Cerebellar cortex (tissue), 1 donor: ENCODE data around the gene EYS.

Experiments
- DNase-seq: peaks from one replicate; pipeline ENCODE4 v3.0.0-alpha.2; 2015; ENCODE audit warnings: low spot score

Gene EYS

DNA sequence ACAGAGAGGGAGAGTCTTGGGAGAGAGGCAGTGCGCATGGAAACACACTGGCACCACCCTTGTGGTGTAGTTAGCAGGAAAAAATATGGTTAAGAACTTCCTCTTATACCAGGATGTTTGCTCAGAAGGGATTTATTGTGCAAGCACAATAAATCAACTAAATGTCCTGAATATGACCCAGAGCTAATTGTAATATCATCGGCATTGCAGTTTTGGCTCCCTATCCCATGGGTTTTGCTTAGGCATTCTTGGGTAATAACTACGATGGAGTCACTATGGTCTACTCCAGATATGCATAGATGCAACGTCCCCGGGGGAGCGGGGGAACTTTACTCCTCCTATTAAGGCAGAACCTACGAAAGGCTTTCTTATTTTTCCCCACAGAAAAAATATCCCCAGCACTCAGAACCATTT, 751.6 kb downstream of the EYS start:
- DNase-seq: no peak

DNA sequence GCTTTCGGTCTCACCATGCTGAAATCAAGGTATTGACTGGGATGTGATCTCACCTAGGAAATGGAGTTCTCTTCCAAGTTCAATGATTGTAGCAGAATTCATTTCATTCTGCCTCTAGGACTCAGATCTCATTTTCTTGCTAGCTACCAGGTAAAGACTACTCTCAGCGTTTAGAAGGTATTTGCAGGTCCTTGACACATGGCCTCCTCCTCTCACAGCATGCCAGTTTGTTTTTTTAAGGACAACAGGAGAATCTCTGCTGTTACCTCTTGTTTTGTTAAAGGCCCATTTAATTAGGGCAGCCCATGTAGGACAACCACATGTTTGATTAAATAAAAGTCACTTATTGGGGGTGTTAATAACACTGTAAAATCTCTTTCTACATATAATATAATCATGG, 757.8 kb downstream of the EYS start:
- no peak for DNase-seq

- no peak for DNase-seq
These were observed 758.8 kb downstream of the EYS start for GRCh38 chr6:64948261-64948660.

DNA sequence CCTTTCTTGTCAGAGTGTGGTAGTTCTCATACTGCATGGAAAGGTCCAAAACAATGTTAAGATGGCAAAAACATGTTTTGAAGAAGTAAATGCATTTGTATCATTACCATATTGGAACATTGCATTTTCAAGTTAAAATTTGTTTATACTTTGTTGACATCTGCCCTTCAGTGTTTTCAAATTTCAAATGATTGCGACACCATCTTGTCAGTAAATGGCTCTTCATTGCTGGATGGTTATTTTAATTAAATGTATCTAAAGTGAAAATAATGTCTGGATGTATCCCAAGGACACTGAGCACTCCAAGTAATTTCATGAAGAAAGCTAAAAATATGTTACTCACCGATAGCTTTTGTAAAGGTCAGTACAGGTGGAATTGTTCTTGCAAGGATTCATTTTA, 761.6 kb downstream of the EYS start:
- DNase-seq: no peak

DNA sequence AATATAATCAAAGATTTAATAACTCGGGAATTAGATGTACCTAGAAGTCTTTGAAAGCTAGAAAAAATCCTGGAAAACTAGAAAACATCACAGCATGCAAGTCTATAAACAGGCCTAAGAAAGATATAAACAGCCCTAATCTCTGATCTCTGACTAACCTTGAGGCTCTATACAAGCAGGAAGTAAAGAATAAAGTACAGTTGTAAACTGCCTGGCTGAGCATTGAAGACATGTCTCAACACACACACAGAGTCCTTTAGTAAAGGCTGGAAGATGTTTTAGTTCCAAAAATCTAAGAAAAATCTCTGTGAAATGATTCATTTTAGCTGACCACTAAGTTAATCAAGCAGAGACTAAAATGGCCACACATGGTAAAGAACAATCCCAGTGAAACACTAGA, 774.5 kb downstream of the EYS start:
- DNase-seq: no peak

DNA sequence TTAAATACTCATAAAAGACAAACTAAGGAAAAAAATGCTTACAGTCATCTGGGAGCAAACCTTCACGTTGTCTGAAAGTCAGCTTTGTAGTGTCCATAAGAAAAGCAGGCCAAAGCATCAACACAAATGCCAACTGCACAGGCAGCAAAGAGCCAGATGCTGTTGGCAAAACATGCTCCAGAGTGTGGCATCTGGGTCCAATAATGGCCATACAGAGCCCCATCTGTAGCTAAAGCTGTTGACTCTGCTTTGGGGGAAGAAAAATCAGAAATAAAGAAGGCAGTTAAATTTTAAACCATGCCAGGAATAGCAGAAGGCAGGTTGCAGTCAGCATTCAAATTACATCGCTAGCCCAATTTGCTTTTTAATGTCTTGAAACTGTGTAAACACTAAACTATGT, 776.3 kb downstream of the EYS start:
- no peak for DNase-seq

DNA sequence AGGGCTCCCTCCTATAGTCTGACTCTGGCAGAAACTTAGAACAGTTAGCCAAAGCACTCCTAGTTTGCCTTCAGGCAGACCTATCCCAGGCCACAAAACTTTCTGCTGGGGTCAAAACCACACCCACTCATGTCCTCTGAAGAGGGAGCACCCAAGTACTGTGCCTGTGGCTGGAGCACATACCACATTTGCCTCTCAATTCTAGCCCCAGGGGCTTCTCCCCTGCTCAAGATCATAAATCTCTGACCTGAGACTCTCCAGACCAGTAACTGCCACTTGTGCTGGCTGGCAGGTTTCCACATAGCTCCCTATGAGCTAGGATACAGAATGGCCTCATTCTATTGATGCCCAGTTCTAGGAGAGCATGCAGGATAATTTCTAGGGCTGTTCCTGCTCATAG, 781.0 kb downstream of the EYS start:
- no peak for DNase-seq

- no peak for DNase-seq
These were observed 786.8 kb downstream of the EYS start for GRCh38 chr6:64920257-64920656.

GRCh38 chr6:64914124-64914523, 792.9 kb downstream of the EYS start:
- no peak for DNase-seq

DNA sequence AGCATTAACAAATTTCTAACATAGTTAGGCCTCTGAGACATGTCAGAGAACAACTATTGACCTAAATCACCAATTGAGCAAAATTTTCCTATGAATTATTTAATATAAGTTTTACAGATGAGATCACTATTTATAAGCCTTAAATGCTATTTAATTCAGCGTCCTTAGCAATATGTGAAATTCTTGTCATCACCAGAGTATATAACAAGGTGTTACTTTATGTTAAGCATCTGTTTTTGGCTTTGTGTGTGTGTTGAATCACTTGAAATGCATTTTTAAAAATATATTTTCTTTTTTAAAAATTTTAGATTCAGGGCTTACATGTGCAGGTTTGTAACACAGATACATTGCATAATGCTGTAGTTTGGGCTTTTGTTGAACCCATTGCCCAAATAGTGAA, 794.1 kb downstream of the EYS start:
- no peak for DNase-seq

- DNase-seq: no peak
These were observed 798.9 kb downstream of the EYS start for GRCh38 chr6:64908104-64908503.

DNA sequence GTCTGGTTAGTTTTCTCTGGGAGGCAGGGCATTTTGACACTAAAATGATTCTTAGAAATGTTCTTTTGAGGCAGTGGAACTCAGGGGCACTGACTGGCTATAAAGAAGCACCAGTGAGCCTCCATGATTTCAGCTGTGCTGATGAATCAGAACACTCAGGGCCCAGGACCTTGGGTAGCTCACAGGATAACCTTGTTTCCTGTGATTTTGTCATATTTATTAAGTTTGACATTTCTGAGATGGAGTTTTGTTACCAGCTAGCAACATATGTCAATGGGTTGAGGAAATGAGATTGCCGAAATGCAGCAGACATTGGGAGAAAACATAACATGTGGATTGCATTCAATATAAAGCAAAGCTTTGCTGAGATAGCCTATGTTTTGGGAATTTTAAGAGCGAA, 802.4 kb downstream of the EYS start:
- DNase-seq: no peak

DNA sequence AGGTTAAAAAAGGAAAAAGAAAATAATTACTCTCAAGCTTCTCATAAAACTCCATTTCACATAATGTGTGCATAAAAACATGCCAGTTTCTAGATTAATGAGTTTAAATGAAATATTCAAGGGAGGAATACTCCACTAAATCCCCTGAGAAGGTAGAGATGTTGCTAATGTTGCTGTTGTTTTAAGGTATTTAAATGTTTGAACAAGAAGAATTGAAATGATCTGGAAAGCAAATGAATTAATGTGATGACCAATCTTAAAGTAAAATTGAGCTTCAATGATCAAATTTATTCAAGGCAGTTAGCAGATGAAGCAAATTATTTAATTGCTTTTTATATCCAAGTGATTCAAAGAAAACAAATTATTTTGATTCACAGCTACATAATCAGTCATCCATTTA, 804.4 kb downstream of the EYS start:
- DNase-seq: no peak

DNA sequence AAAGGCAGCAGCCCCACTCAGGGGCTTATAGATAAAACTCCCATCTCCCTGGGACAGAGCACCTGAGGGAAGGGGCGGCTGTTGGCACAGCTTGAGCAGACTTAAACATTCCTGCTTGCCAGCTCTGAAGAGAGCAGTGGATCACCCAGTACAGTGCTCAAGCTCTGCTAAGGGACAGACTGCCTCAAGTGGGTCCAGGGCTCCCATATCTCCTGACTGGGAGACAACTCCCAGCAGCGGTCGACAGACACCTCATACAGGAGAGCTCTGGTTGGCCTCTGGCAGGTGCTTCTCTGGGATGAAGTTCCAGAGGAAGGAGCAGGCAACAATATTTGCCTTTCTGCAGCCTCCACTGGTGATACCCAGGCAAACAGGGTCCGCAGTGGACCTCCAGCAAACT, 810.1 kb downstream of the EYS start:
- DNase-seq: no peak

GRCh38 chr6:64895945-64896344, 811.1 kb downstream of the EYS start:
- DNase-seq: no peak

GRCh38 chr6:64890609-64891008, 816.4 kb downstream of the EYS start:
- DNase-seq: no peak

DNA sequence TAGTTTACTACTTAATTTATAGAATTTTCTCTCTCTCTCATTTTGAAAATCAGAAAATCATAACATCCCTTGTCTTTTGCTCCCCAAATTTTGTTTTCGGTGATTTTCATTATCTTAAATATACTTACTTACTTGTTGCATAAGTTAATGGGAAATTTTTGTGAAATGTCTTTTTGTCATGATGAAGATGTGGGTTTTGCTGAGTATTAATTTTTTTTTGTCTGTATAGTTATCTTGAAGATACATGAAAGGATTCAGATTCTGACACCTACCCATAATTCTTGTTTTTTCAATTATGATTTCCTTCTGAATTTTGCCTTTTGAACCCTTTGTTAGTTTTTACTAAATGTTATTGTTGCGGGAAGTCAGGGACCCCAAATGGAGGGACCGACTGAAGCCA, 817.9 kb downstream of the EYS start:
- no peak for DNase-seq

DNA sequence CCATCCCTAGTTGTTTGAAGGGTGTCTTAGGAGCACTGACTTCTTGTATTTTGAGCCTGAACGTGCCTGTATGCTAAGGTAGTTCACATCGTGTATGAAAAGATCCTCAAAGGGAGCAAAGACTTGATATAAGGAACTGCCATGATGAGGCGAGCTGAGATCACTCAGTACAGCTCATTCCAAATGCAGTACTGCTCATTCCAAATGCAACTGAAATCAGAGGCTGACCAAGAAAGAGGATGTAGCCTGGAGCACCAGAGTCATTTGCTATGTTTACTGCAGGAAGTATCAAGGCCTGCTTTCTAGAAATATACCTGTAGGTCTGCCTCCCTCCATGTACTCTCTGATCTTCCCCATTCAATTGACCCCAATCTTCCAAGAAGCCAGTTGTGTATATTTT, 832.2 kb downstream of the EYS start:
- DNase-seq: no peak

- no peak for DNase-seq
These were observed 834.4 kb downstream of the EYS start for GRCh38 chr6:64872633-64873032.

- DNase-seq: no peak
These were observed 845.9 kb downstream of the EYS start for GRCh38 chr6:64861039-64861651.

GRCh38 chr6:64860203-64860602, 846.8 kb downstream of the EYS start:
- no peak for DNase-seq

DNA sequence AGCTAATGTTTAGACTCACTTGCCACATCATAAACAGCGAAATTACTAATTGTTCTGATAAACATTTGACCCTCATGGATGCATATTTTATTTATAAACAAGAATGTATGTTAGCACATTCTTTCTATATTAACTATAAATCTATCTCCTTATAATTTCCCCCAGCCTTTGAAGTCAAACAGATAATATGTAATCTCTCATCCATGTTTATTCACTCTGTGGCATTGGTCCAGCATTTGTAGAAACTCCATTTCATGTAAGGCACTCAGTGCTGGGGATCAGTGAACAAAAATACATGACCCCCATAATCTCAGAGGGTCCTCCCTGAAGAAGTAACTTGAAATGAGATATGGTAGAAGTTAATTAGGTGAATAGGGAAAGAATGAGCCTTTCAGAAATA, 856.9 kb downstream of the EYS start:
- no peak for DNase-seq

DNA sequence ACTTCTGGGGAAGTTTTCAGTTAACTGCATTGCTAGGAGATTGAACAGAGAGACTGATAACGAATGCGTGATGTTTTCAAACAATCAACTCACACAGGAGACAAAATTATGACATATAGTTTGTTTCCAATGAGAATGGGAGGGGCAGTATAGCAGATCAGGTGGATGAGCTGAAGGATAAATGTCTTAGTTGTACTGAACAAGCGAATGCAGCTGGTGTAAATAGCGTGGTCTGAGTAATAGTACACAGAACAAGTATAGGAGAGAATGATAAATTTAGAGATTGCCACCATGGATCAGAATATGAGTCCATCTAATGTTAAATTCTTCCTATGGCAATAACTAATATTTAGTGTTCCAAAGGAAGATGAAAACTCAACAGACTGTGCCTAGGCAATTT, 858.6 kb downstream of the EYS start:
- DNase-seq: no peak

DNA sequence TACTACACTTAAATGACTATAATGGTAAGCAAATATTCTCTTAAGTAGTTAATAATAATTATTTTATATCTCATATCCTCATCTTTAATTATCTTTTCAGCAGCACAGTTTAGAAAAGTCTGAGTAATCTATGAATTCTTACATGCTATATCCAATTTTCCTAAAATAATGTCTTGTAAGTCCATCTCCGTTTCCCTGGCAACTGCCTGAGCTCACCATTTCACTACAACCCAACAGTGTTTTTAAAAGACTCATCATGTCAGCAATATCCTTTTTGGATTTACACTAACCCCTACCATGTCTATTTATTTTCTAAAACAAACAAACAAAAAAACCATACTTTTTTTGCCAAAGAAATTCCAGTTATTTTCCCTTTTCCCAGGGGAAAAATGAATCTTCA, 859.6 kb downstream of the EYS start:
- DNase-seq: no peak

GRCh38 chr6:64838726-64839125, 868.3 kb downstream of the EYS start:
- DNase-seq: no peak
